Measurements from ENCODE around the gene XRCC3.

XRCC3 gene

DNA sequence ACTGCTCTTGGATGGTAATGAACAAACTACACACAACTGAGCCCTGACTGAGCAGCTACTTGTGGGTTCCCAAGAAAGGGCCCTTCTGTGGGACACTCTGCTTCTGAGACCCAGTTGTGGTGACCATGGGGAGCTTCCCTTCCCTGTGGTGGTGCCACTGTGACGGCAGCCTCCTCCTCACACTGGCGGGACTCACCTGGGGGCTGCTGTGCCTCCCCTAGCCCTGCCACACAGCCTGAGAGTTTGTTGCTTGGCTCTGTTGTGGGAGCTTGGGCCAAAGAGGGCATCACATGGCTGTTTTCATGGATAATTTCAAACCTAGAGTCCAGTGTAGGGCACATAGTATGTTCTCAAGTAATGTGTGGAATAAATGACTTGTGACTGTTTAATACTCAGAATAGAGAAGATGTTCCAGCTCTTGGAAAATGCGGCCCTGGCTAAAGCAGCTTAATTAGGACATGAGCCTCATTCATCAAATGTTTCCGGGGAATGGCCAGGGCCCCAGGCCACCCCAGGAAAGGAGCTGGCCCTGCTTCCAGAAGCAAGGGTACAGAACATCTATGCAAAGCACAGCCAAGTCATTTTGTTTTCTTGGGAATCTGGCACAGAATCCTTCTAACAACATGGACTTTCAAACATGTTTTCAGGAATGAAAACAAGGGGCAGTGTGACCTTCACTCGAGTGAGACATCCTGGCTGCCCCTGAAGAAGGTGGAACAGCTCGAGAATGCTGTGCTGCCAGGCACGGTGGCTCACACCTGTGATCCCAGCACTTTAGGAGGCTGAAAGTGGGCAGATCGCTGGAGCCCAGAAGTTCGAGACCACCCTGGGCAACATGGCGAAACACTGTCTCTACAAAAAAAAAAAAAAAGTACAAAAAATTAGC lies 21.5 kb upstream of the XRCC3 start:
- H3K36me3 ChIP-seq (ENCODE audit: insufficient read depth, low read length), result peaks cover 22% of the 10 kb centered on the region; the same call in 1 of the 2 replicates
- no peak for DNase-seq (ENCODE audit: low read depth, low spot score)
- H3K4me3 ChIP-seq, result no peak overlapping the region
- TF ChIP-seq POLR2AphosphoS5 (IDR thresholded peaks at IDR 0.05; ENCODE audit: borderline replicate concordance, low read depth, low read length) (no peak), FOXP2 (optimal IDR thresholded peaks at IDR 0.05; ENCODE audit: control extremely low read depth, extremely low read length, insufficient read depth) (no peak), EZH2 (IDR thresholded peaks at IDR 0.05) (no peak)
- H3K9me3 ChIP-seq (ENCODE audit: low read depth, low read length), result no peaks in the 10 kb centered on the region
- H3K27ac ChIP-seq, result 0 out of 2 replicates have a peak overlapping the region, but pooled peaks have one; percentile 72
- H3K9ac ChIP-seq (ENCODE audit: insufficient read length), result no peak overlapping the region

- Histone ChIP-seq H3K9me3 (ENCODE audit: low read depth, low read length) (no peaks in the 10 kb centered on the region), H3K9ac (ENCODE audit: insufficient read length) (no peak overlapping the region), H3K4me3 (no peak overlapping the region), H3K36me3 (ENCODE audit: insufficient read depth, low read length) (peaks cover 26% of the 10 kb centered on the region; the same call in 1 of the 2 replicates), H3K27ac (peak overlapping the region; percentile 72; the same call in 1 of the 2 replicates)
- DNase-seq (ENCODE audit: low read depth, low spot score), result no peak
- TF ChIP-seq FOXP2 (optimal IDR thresholded peaks at IDR 0.05; ENCODE audit: control extremely low read depth, extremely low read length, insufficient read depth) (no peak), EZH2 (IDR thresholded peaks at IDR 0.05) (no peak), POLR2AphosphoS5 (IDR thresholded peaks at IDR 0.05; ENCODE audit: borderline replicate concordance, low read depth, low read length) (no peak)
Observed at GRCh38 chr14:103735815-103736545, 20.7 kb upstream of the XRCC3 start.

- H3K9ac ChIP-seq (ENCODE audit: insufficient read length), result no peak overlapping the region
- no peak for DNase-seq (ENCODE audit: low read depth, low spot score)
- H3K4me3 ChIP-seq, result no peak overlapping the region
- peak overlapping the region; percentile 72 for H3K27ac ChIP-seq
- TF ChIP-seq EZH2 (IDR thresholded peaks at IDR 0.05) (no peak), FOXP2 (optimal IDR thresholded peaks at IDR 0.05; ENCODE audit: control extremely low read depth, extremely low read length, insufficient read depth) (no peak), POLR2AphosphoS5 (IDR thresholded peaks at IDR 0.05; ENCODE audit: borderline replicate concordance, low read depth, low read length) (no peak)
- H3K9me3 ChIP-seq (ENCODE audit: low read depth, low read length), result no peaks in the 10 kb centered on the region
- H3K36me3 ChIP-seq (ENCODE audit: insufficient read depth, low read length), result peaks cover 27% of the 10 kb centered on the region; the same call in 1 of the 2 replicates
Observed at GRCh38 chr14:103735439-103735814, 20.2 kb upstream of the XRCC3 start.

- Histone ChIP-seq H3K9me3 (ENCODE audit: low read depth, low read length) (no peaks in the 10 kb centered on the region), H3K27ac (peak overlapping the region; percentile 72), H3K4me3 (no peak overlapping the region), H3K9ac (ENCODE audit: insufficient read length) (no peak overlapping the region), H3K36me3 (ENCODE audit: insufficient read depth, low read length) (peaks cover 31% of the 10 kb centered on the region; the same call in 1 of the 2 replicates)
- no peak for DNase-seq (ENCODE audit: low read depth, low spot score)
- TF ChIP-seq FOXP2 (optimal IDR thresholded peaks at IDR 0.05; ENCODE audit: control extremely low read depth, extremely low read length, insufficient read depth) (no peak), EZH2 (IDR thresholded peaks at IDR 0.05) (no peak), POLR2AphosphoS5 (IDR thresholded peaks at IDR 0.05; ENCODE audit: borderline replicate concordance, low read depth, low read length) (no peak)
Observed at GRCh38 chr14:103735022-103735421, 19.8 kb upstream of the XRCC3 start.

DNA sequence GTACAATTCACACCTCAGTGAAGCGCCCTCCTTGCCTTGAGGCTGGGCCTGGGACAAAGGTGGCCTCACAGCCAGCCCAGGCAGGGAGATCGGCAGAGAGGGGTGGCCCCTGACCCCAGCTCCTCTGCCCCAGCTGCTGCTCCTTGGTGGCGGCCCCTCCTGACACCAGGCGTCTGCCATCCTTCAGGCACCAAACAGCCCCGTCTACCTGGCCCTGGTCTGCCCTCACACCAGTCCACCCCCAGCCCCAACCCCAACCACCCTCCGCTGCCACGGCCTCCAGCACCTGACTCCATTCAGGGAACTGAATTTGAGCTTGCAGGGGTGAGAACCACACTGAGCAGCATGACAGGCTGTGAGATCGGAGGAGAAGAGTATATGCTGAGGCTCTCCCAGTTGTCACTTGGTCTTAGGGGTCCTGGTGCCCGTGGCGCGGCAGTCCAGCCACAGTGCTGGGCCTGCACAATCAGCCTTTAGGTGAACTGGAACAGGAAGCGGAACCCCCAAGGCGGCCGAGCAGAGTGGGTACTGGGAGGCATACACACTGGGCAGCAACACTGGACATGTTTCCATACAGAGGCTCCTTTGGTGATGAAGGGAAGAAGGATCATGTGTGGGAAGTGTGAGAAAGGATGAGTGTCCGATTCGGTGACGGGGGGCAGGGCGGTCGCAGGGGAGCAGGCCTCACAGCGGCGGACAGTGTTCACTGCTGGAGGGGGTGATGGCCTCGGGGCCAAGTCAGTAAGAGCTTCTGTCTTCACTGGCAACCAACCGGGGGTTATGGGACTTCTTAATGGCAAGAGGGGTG lies 19.0 kb upstream of the XRCC3 start:
- Histone ChIP-seq H3K9ac (ENCODE audit: insufficient read length) (no peak overlapping the region), H3K27ac (peak overlapping the region; percentile 72; the same call in 1 of the 2 replicates), H3K4me3 (no peak overlapping the region), H3K36me3 (ENCODE audit: insufficient read depth, low read length) (peaks cover 38% of the 10 kb centered on the region), H3K9me3 (ENCODE audit: low read depth, low read length) (no peaks in the 10 kb centered on the region)
- TF ChIP-seq POLR2AphosphoS5 (IDR thresholded peaks at IDR 0.05; ENCODE audit: borderline replicate concordance, low read depth, low read length) (no peak), EZH2 (IDR thresholded peaks at IDR 0.05) (no peak), FOXP2 (optimal IDR thresholded peaks at IDR 0.05; ENCODE audit: control extremely low read depth, extremely low read length, insufficient read depth) (no peak)
- DNase-seq (ENCODE audit: low read depth, low spot score), result no peak

DNA sequence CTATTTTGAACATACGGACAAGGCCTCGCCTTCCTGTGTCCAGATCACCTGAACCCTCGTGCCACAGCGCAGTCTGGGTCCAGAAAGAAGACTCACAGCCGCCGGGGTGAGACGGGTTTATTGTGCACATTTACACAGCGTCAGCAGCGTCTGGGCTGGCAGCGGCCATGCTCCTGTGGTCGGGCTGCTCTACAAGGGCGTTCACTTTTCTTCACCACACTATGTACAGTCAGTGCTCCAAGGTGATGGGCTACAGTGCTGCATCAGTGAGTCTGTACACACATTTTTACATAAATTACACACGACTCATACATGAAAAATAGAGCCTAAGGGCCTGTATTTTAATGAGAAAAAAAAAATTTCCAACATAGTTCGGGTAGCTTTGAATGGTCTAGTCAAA lies 18.4 kb upstream of the XRCC3 start:
- DNase-seq (ENCODE audit: low read depth, low spot score), result no peak
- H3K4me3 ChIP-seq, result no peak overlapping the region
- no peak for TF ChIP-seq POLR2AphosphoS5 (IDR thresholded peaks at IDR 0.05; ENCODE audit: borderline replicate concordance, low read depth, low read length)
- TF ChIP-seq EZH2 (IDR thresholded peaks at IDR 0.05), result no peak
- TF ChIP-seq FOXP2 (optimal IDR thresholded peaks at IDR 0.05; ENCODE audit: control extremely low read depth, extremely low read length, insufficient read depth), result no peak
- no peak overlapping the region for H3K9ac ChIP-seq (ENCODE audit: insufficient read length)
- H3K9me3 ChIP-seq (ENCODE audit: low read depth, low read length), result no peaks in the 10 kb centered on the region
- H3K36me3 ChIP-seq (ENCODE audit: insufficient read depth, low read length), result peaks cover 44% of the 10 kb centered on the region
- peak overlapping the region; percentile 74; the same call in 1 of the 2 replicates for H3K27ac ChIP-seq

DNA sequence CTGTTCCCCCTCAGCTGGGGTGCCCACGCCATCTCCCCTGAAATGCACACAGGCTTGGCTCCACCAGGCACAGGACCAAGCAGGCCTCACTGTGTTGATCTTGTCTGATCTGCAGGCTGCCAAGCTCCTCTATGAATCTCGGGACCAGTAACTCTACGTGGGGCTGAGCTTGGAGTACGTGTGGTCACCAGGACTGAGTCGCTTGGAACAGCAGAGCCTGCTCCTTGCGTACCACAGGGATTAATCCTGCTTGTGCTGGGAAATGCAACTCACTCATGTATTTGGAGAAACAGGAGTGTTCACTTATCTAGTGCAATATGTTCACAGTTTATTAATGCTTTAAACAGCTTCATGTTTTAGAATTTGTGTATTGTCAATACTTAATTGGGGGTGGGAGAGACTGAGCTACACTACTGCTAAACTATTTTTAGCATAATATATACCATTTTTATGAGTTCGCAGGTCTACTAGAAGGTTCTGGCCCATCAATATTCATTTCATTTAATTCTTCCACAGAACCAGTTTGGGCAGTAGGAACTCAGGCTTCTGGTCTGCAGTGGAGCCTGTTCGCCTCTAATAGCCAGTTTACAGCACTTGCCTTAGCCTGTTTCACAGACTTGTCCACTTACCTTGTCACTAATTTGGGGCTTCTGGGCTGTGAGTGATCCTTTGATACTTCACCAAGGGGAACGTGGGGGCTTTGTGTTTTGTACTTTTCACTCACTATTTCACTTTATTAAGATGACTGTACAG lies 17.8 kb upstream of the XRCC3 start:
- no peak for DNase-seq (ENCODE audit: low read depth, low spot score)
- no peak overlapping the region for H3K9ac ChIP-seq (ENCODE audit: insufficient read length)
- H3K27ac ChIP-seq, result peak overlapping the region; percentile 74
- H3K9me3 ChIP-seq (ENCODE audit: low read depth, low read length), result no peaks in the 10 kb centered on the region
- H3K36me3 ChIP-seq (ENCODE audit: insufficient read depth, low read length), result peaks cover 50% of the 10 kb centered on the region
- TF ChIP-seq FOXP2 (optimal IDR thresholded peaks at IDR 0.05; ENCODE audit: control extremely low read depth, extremely low read length, insufficient read depth) (no peak), EZH2 (IDR thresholded peaks at IDR 0.05) (no peak), POLR2AphosphoS5 (IDR thresholded peaks at IDR 0.05; ENCODE audit: borderline replicate concordance, low read depth, low read length) (0 out of 2 replicates have a peak, but pooled peaks have one; percentile 5)
- no peak overlapping the region for H3K4me3 ChIP-seq

Data from SK-N-MC (cell line).